Mesenchymal stem cell (in vitro differentiated cells and primary cell): ENCODE data around the gene MEIS2.
A peak's percentile ranks its signal among the peaks of the same experiment; 100 is the strongest.

ENCODE experiments used
- DNase-seq: peaks from one replicate; pipeline ENCODE4 v3.0.0-alpha.2; 2013
- H2AFZ ChIP-seq: one replicate; pipeline ENCODE4 v1.6.1; 2013; ENCODE audit warnings: low read depth, mild to moderate bottlenecking, control low read depth, inconsistent platforms, low read length, moderate library complexity
- H2AK5ac ChIP-seq: 2 replicates; pipeline ENCODE4 v1.6.1; 2013; ENCODE audit warnings: low read length, moderate library complexity, mild to moderate bottlenecking, inconsistent platforms; ENCODE audit not compliant: severe bottlenecking
- H2BK120ac ChIP-seq: one replicate; pipeline ENCODE4 v1.6.1; 2013; ENCODE audit warnings: low read depth, mild to moderate bottlenecking, inconsistent platforms, low read length, moderate library complexity
- H2BK12ac ChIP-seq, 2 experiments: one replicate each; pipeline ENCODE4 v1.6.1; 2013; ENCODE audit warnings: inconsistent platforms in 2 of 2, low read length in 2 of 2, mild to moderate bottlenecking in 2 of 2, moderate library complexity in 2 of 2, control low read depth in 1 of 2
- H2BK15ac ChIP-seq: one replicate; pipeline ENCODE4 v1.6.1; 2013; ENCODE audit warnings: mild to moderate bottlenecking, low read depth, inconsistent platforms; ENCODE audit not compliant: poor library complexity, severe bottlenecking
- H2BK5ac ChIP-seq: 2 replicates; pipeline ENCODE4 v1.6.1; 2013; ENCODE audit warnings: low read depth, mild to moderate bottlenecking, low read length, control low read depth, inconsistent platforms; ENCODE audit not compliant: poor library complexity, severe bottlenecking
- H3K14ac ChIP-seq, 2 experiments: one replicate each; pipeline ENCODE4 v1.6.1; 2013; ENCODE audit warnings: inconsistent platforms in 2 of 2, low read length in 2 of 2, control low read depth in 1 of 2, mild to moderate bottlenecking in 1 of 2, moderate library complexity in 1 of 2
- H3K18ac ChIP-seq, 2 experiments: one replicate each; pipeline ENCODE4 v1.6.1; 2013; ENCODE audit warnings: inconsistent platforms in 2 of 2, low read length in 2 of 2, control low read depth in 1 of 2, low read depth in 1 of 2, mild to moderate bottlenecking in 1 of 2
- H3K23ac ChIP-seq, 2 experiments: one replicate each; pipeline ENCODE4 v1.6.1; 2013; ENCODE audit warnings: inconsistent platforms in 2 of 2, low read length in 2 of 2, mild to moderate bottlenecking in 2 of 2, moderate library complexity in 2 of 2, control low read depth in 1 of 2
- H3K27ac ChIP-seq: 2 replicates; pipeline ENCODE4 v1.5.1; 2013; ENCODE audit warnings: mild to moderate bottlenecking, moderate library complexity, low read length, control low read depth, inconsistent platforms; ENCODE audit not compliant: poor library complexity, severe bottlenecking
- H3K27me3 ChIP-seq, 2 experiments: 2 replicates each; pipeline versions ENCODE4 v1.6.1 to v1.7.0; 2013; ENCODE audit warnings: low read length in 2 of 2, mild to moderate bottlenecking in 2 of 2, moderate library complexity in 2 of 2, control low read depth in 1 of 2, inconsistent platforms in 1 of 2; ENCODE audit not compliant: control insufficient read depth in 1 of 2, insufficient read depth in 1 of 2
- H3K36me3 ChIP-seq, 2 experiments: 2 replicates each; pipeline versions ENCODE4 v1.6.1 to v1.7.0; 2013; ENCODE audit warnings: low read length in 2 of 2, control low read depth in 1 of 2, inconsistent platforms in 1 of 2, low read depth in 1 of 2, mild to moderate bottlenecking in 1 of 2; ENCODE audit not compliant: insufficient read depth in 2 of 2, control insufficient read depth in 1 of 2
- H3K4ac ChIP-seq, 2 experiments: one replicate each; pipeline ENCODE4 v1.6.1; 2013; ENCODE audit warnings: inconsistent platforms in 2 of 2, low read length in 2 of 2, mild to moderate bottlenecking in 2 of 2, moderate library complexity in 2 of 2, control low read depth in 1 of 2, low read depth in 1 of 2
- H3K4me1 ChIP-seq: 2 replicates; pipeline ENCODE4 v1.6.1; 2013; ENCODE audit warnings: low read depth, low read length, control low read depth; ENCODE audit not compliant: control insufficient read depth, insufficient read depth
- H3K4me2 ChIP-seq: 2 replicates; pipeline ENCODE4 v1.6.1; 2013; ENCODE audit warnings: low read length, mild to moderate bottlenecking, inconsistent platforms; ENCODE audit not compliant: poor library complexity, severe bottlenecking
- H3K4me3 ChIP-seq, 2 experiments: 2 replicates each; pipeline versions ENCODE4 v1.5.1 to v1.7.0; 2013; ENCODE audit warnings: low read length in 2 of 2, mild to moderate bottlenecking in 2 of 2, control low read depth in 1 of 2, low read depth in 1 of 2; ENCODE audit not compliant: insufficient read depth in 1 of 2
- H3K79me1 ChIP-seq: replicated peaks from 2 replicates; pipeline ENCODE4 v1.6.1; 2013; ENCODE audit warnings: mild to moderate bottlenecking, control low read depth, low read length, inconsistent platforms; ENCODE audit not compliant: poor library complexity, severe bottlenecking
- H3K9ac ChIP-seq: 2 replicates; pipeline ENCODE4 v1.7.0; 2013; ENCODE audit warnings: mild to moderate bottlenecking, low read length, moderate library complexity
- H3K9me3 ChIP-seq: 2 replicates; pipeline ENCODE4 v1.7.0; 2013; ENCODE audit warnings: mild to moderate bottlenecking, low read length; ENCODE audit not compliant: control insufficient read depth
- H4K8ac ChIP-seq: one replicate; pipeline ENCODE4 v1.6.1; 2013; ENCODE audit warnings: inconsistent platforms, mild to moderate bottlenecking, low read length, moderate library complexity
- H4K91ac ChIP-seq: one replicate; pipeline ENCODE4 v1.6.1; 2013; ENCODE audit warnings: mild to moderate bottlenecking, low read length, inconsistent platforms
- WGBS: methylation state at CpG from one replicate; pipeline ENCODE4 v1.1.7; 2013; ENCODE audit warnings: mixed read lengths; 5-methylcytosine and 5-hydroxymethylcytosine counted together

MEIS2 gene

GRCh38 chr15:36999778-37000177 is 100.6 kb downstream of the MEIS2 start:
- no peak overlapping the region for H4K8ac ChIP-seq
- H2BK120ac ChIP-seq = no peak overlapping the region
- H3K4me3 ChIP-seq = no peak overlapping the region
- H3K23ac ChIP-seq = no peak overlapping the region
- H3K9me3 ChIP-seq = no peaks in the 10 kb centered on the region
- H3K18ac ChIP-seq = no peak overlapping the region
- no peaks in the 10 kb centered on the region for H3K27me3 ChIP-seq
- no peak overlapping the region for H2BK5ac ChIP-seq
- no peak for DNase-seq
- H2BK12ac ChIP-seq = no peak overlapping the region
- no peak overlapping the region for H2BK15ac ChIP-seq
- no peak overlapping the region for H3K27ac ChIP-seq
- no peak overlapping the region for H2AK5ac ChIP-seq
- no peak overlapping the region for H3K4ac ChIP-seq
- H3K14ac ChIP-seq = no peak overlapping the region
- peaks cover 15% of the 10 kb centered on the region for H3K79me1 ChIP-seq
- peaks cover 1% of the 10 kb centered on the region for H3K4me1 ChIP-seq
- no CpG with 5 or more reads among the region's 1 CpG for WGBS
- no peak overlapping the region for H3K9ac ChIP-seq
- H3K4me2 ChIP-seq = no peak overlapping the region
- H4K91ac ChIP-seq = no peak overlapping the region
- H2AFZ ChIP-seq = no peak overlapping the region
- H3K36me3 ChIP-seq = peaks cover 0 to 27% of the 10 kb centered on the region in 2 experiments

GRCh38 chr15:36996538-36997181 is 103.7 kb downstream of the MEIS2 start:
- Histone ChIP-seq H3K4me2 (no peak overlapping the region), H3K4ac (no peak overlapping the region), H2BK120ac (no peak overlapping the region), H2BK12ac (no peak overlapping the region), H3K4me1 (no peaks in the 10 kb centered on the region), H3K9me3 (no peaks in the 10 kb centered on the region), H2AFZ (no peak overlapping the region), H3K14ac (no peak overlapping the region), H3K27ac (no peak overlapping the region), H3K4me3 (no peak overlapping the region), H4K91ac (no peak overlapping the region), H3K18ac (no peak overlapping the region), H3K9ac (no peak overlapping the region), H2AK5ac (no peak overlapping the region), H2BK5ac (no peak overlapping the region), H3K36me3 (peaks cover 0 to 12% of the 10 kb centered on the region in 2 experiments), H3K27me3 (no peaks in the 10 kb centered on the region), H2BK15ac (no peak overlapping the region), H4K8ac (no peak overlapping the region), H3K79me1 (peaks cover 7% of the 10 kb centered on the region), H3K23ac (no peak overlapping the region)
- peak; percentile 36 for DNase-seq
- WGBS = 88% methylated on average over 4 of the region's 4 CpGs

DNA sequence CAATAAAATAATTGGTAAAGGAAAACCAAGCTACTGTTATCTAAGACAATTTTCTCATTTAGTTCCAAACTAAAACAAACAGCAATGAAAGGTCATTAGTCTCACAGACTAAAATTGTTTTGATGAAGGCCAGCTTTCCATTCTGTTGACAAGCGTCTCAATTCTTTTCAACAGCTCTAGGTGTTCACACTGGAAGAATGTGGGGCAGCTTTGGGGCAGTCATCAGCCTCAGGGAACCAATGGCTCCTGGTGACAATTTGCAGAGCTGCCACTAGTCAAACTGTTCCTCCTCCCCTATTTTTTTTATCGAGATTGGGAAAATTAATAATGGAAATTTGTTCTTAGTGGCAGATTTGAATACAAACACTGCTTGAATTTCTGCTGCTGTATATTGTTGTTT is 104.2 kb downstream of the MEIS2 start:
- no peak overlapping the region for H3K4me2 ChIP-seq
- H2BK15ac ChIP-seq = no peak overlapping the region
- 95% methylated on average over 2 of the region's 2 CpGs for WGBS

DNA sequence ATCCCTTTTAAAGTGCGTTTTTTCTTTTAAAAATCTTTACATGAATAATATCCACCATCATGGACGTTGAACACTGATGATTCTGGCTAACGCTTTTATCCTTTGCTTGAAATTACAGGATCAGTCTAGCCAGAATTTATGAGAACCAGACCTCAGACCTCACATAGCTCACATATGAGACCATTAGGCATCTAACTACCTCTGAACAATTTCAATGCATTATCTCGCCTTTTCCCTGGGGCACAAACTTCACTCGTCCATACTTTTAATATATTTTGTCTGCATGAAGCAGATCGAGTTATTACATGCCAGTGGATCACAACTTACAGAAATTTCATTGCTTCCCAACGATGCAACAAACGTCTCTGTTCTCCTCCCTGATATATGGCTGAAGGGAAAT is 105.6 kb downstream of the MEIS2 start:
- Histone ChIP-seq H3K4ac (no peak overlapping the region), H2AFZ (no peak overlapping the region), H2BK5ac (no peak overlapping the region), H4K91ac (no peak overlapping the region), H3K4me2 (no peak overlapping the region), H3K27me3 (no peaks in the 10 kb centered on the region), H2BK120ac (no peak overlapping the region), H3K14ac (no peak overlapping the region), H3K36me3 (peaks cover 0 to 12% of the 10 kb centered on the region in 2 experiments), H2AK5ac (no peak overlapping the region), H4K8ac (no peak overlapping the region), H3K18ac (no peak overlapping the region), H2BK15ac (no peak overlapping the region), H3K4me3 (no peak overlapping the region), H3K9ac (no peak overlapping the region), H3K27ac (no peak overlapping the region), H3K9me3 (no peaks in the 10 kb centered on the region), H3K79me1 (no peaks in the 10 kb centered on the region), H3K4me1 (no peaks in the 10 kb centered on the region), H3K23ac (no peak overlapping the region), H2BK12ac (no peak overlapping the region)
- no peak for DNase-seq
- WGBS = 93% methylated on average over 6 of the region's 8 CpGs

More for the DNA sequence above, 104.2 kb downstream of the MEIS2 start:
- Histone ChIP-seq H4K8ac (no peak overlapping the region), H3K79me1 (peaks cover 5% of the 10 kb centered on the region), H3K36me3 (peaks cover 0 to 12% of the 10 kb centered on the region in 2 experiments), H2AFZ (no peak overlapping the region), H2BK12ac (no peak overlapping the region), H3K4me1 (no peaks in the 10 kb centered on the region), H3K4ac (no peak overlapping the region), H3K14ac (no peak overlapping the region), H3K4me3 (no peak overlapping the region), H2BK5ac (no peak overlapping the region), H3K27me3 (no peaks in the 10 kb centered on the region), H3K9me3 (no peaks in the 10 kb centered on the region), H2AK5ac (no peak overlapping the region), H4K91ac (no peak overlapping the region), H3K23ac (no peak overlapping the region), H3K18ac (no peak overlapping the region), H3K9ac (no peak overlapping the region), H3K27ac (no peak overlapping the region), H2BK120ac (no peak overlapping the region)
- DNase-seq = no peak
